ENCODE results near the gene BLM.

- TF ChIP-seq CTCF (IDR thresholded peaks at IDR 0.05) (no peak), MXI1 (IDR thresholded peaks at IDR 0.05; ENCODE audit: low read depth, low read length) (no peak), EP300 (IDR thresholded peaks at IDR 0.05; ENCODE audit: borderline replicate concordance in 1 of 2, low read depth in 1 of 2, low read length in 1 of 2) (no peak), NFIC (IDR thresholded peaks at IDR 0.05; ENCODE audit: borderline replicate concordance) (no peak), SMC3 (IDR thresholded peaks at IDR 0.05; ENCODE audit: low read depth, low read length) (no peak), RAD21 (IDR thresholded peaks at IDR 0.05; ENCODE audit: low read length) (no peak), NRF1 (IDR thresholded peaks at IDR 0.05; ENCODE audit: low read depth, low read length) (no peak), POLR2AphosphoS5 (IDR thresholded peaks at IDR 0.05; ENCODE audit: low read depth, low read length) (no peak), USF2 (IDR thresholded peaks at IDR 0.05; ENCODE audit: borderline replicate concordance, low read depth, low read length) (no peak), ZBTB33 (IDR thresholded peaks at IDR 0.05; ENCODE audit: borderline replicate concordance, low read depth) (no peak), MAX (IDR thresholded peaks at IDR 0.05; ENCODE audit: low read depth) (no peak), GABPA (IDR thresholded peaks at IDR 0.05; ENCODE audit: low read depth) (no peak), SIN3A (IDR thresholded peaks at IDR 0.05; ENCODE audit: borderline replicate concordance, low read depth, low read length) (no peak), IRF3 (IDR thresholded peaks at IDR 0.05; ENCODE audit: low read depth, low read length) (no peak)
Observed at GRCh38 chr15:90750186-90750585, 33.0 kb downstream of the BLM start.

Data from SK-N-SH (cell line).